Upper lobe of right lung (tissue), 1 donor: Measurements from ENCODE around the gene CNOT1. TPM values are rescaled to one million over a fixed set of nuclear protein-coding genes. Genes with fewer than 3 reads are reported as not detected.

Experiments
- ATAC-seq: fragments of 200-7000 bp; cut with Tn5 transposase; one replicate; pipeline ENCODE4 v1.9.1; 2020; ENCODE audit warnings: mild to moderate bottlenecking, moderate library complexity
- DNase-seq: peaks from one replicate; pipeline ENCODE4 v3.0.0-alpha.2; 2020
- H3K27ac ChIP-seq: fragments of 200-600 bp; one replicate; pipeline ENCODE4 v1.8.0; 2022
- H3K27me3 ChIP-seq: fragments of 200-600 bp; one replicate; pipeline ENCODE4 v1.8.0; 2022; ENCODE audit warnings: mild to moderate bottlenecking
- H3K36me3 ChIP-seq: fragments of 200-600 bp; one replicate; pipeline ENCODE4 v1.8.0; 2022
- H3K4me1 ChIP-seq: fragments of 200-600 bp; one replicate; pipeline ENCODE4 v1.8.0; 2022
- H3K4me3 ChIP-seq: fragments of 200-600 bp; one replicate; pipeline ENCODE4 v1.8.0; 2022; ENCODE audit warnings: mild to moderate bottlenecking
- H3K9me3 ChIP-seq: fragments of 200-600 bp; one replicate; pipeline ENCODE4 v1.8.0; 2022
- CTCF ChIP-seq: fragments of 200-600 bp; IDR thresholded peaks from one replicate; pipeline ENCODE4 v1.8.0; 2022; ENCODE audit warnings: antibody characterized with exemption
- intact Hi-C: fragments of 100-400 bp; cut with DNase I; formaldehyde crosslinking; loops from one replicate; pipeline ENCODE4 v1.11.0; 2022
- total RNA-seq: library from RNA; stranded (reverse); fragmentation: NEBNext Ultra II Directional; extraction: Animal tissue kit (Norgen Biotek cat#: 25700); gene quantifications from one replicate; pipeline ENCODE4 v1.2.1, GENCODE V29; 2021
- donor health status: DM: no; HTN: yes; CAD: no; lungs with severe emphysema.

CNOT1 gene
- total RNA-seq, 1 donor from 2014 or later, result 140 TPM

DNA sequence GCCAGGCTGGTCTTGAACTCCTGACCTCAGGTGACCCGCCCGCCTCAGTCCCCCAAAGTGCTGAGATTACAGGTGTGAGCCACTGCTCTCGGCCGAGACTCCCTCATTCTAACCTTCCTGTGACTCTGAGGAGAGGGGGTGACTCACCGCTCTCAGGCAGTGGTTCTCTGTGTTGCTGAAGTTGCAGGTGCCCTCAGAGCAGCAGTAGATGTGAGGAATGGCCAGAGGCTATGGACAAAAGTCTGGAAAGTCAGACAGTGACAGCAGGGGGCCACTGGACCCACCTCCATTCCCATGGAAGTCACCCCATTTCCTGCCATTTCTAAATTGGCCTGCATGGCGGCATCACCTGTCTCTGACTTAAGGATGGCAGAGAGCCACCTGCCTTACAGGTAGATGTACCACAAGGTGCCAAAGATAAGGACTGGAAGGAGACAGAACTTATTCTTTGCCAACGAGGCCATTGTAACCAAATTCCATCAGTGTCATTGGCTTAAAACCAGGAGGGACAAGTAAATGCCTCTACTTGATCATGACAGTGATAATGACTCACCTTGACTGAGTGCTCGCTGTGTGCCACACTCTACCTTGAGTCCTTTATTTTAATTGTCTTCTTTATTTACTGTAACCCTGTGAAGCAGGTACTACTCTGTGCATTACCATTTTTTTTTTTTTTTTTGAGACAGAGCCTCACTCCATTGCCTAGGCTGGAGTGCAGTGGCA, 15.3 kb upstream of the CNOT1 start:
- Histone ChIP-seq H3K9me3 (no peaks in the 10 kb centered on the region), H3K4me1 (no peaks in the 10 kb centered on the region), H3K27me3 (no peaks in the 10 kb centered on the region), H3K27ac (no peak overlapping the region), H3K4me3 (no peak overlapping the region), H3K36me3 (no peaks in the 10 kb centered on the region)
- no peak for TF ChIP-seq CTCF
- no peak for DNase-seq
- intact Hi-C loops, result no loop called here
- ATAC-seq, result no peak

DNA sequence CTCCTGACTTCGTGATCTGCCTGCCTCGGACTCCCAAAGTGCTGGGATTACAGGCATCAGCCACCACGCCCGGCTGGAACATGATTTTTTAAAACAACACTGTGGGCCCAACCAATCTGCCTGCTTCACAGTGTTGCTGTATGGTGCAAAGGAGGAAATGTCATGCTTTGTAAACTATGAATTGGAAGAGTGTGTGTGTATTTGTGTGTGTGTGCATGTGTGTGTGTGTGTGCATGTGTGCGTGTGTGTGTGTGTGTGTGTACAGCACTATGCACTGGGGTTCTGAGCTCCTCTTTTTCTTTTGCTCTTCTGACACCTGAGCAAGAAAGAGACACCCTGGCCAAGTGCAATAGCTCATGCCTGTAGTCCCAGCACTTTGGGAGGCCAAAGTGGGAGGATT, 14.5 kb upstream of the CNOT1 start:
- no peak for ATAC-seq
- DNase-seq, result no peak
- no peaks in the 10 kb centered on the region for H3K27me3 ChIP-seq
- intact Hi-C loops, result no loop called here
- no peak for TF ChIP-seq CTCF
- H3K27ac ChIP-seq, result no peak overlapping the region
- H3K4me1 ChIP-seq, result no peaks in the 10 kb centered on the region
- no peak overlapping the region for H3K4me3 ChIP-seq
- no peaks in the 10 kb centered on the region for H3K9me3 ChIP-seq
- H3K36me3 ChIP-seq, result no peaks in the 10 kb centered on the region

DNA sequence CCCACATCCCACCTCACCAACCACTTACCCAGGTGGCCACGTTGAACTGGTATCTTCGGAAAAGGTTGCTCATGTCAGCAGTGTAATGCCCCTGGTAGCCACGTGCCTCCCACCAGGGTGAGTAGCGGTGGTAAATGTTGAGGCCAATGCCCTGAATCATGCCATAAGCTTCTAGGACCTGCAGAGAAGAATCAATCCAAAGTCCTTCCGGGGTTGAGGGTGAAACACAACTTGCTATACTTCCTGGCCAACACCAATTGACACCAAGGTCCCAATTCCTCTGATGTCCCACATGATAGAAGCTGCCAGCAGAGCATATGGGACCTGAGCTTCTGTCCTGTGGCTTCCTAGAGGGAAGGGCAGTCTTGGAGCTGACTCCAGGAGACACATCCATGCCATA, 11.3 kb upstream of the CNOT1 start:
- no peak for ATAC-seq
- no peak for TF ChIP-seq CTCF
- intact Hi-C loops, result no loop called here

GRCh38 chr16:58639836-58640235, 10.2 kb upstream of the CNOT1 start:
- no peak overlapping the region for H3K4me3 ChIP-seq
- no peak for TF ChIP-seq CTCF
- intact Hi-C loops, result no loop called here
- H3K36me3 ChIP-seq, result no peaks in the 10 kb centered on the region
- no peak for DNase-seq
- H3K27me3 ChIP-seq, result no peaks in the 10 kb centered on the region
- H3K4me1 ChIP-seq, result no peaks in the 10 kb centered on the region
- no peak overlapping the region for H3K27ac ChIP-seq
- ATAC-seq, result no peak
- H3K9me3 ChIP-seq, result no peaks in the 10 kb centered on the region

More for the DNA sequence above, 11.3 kb upstream of the CNOT1 start:
- no peaks in the 10 kb centered on the region for H3K9me3 ChIP-seq
- no peak for DNase-seq
- no peak overlapping the region for H3K27ac ChIP-seq
- H3K4me1 ChIP-seq, result no peaks in the 10 kb centered on the region
- no peaks in the 10 kb centered on the region for H3K36me3 ChIP-seq
- no peaks in the 10 kb centered on the region for H3K27me3 ChIP-seq
- H3K4me3 ChIP-seq, result no peak overlapping the region

GRCh38 chr16:58639230-58639629, 9.6 kb upstream of the CNOT1 start:
- no peak for TF ChIP-seq CTCF
- H3K27me3 ChIP-seq, result no peaks in the 10 kb centered on the region
- H3K4me1 ChIP-seq, result no peaks in the 10 kb centered on the region
- H3K36me3 ChIP-seq, result no peaks in the 10 kb centered on the region
- H3K9me3 ChIP-seq, result no peaks in the 10 kb centered on the region
- no peak overlapping the region for H3K4me3 ChIP-seq
- no peak for DNase-seq
- no peak for ATAC-seq
- intact Hi-C loops, result no loop called here
- no peak overlapping the region for H3K27ac ChIP-seq
